Measurements from ENCODE around the gene MOB3B. TPM values are rescaled to one million over a fixed set of nuclear protein-coding genes. Genes with fewer than 3 reads are reported as not detected.

Gene MOB3B
- total RNA-seq, 2 experiments from 2014 or later: 0.25 to 0.30 TPM

DNA sequence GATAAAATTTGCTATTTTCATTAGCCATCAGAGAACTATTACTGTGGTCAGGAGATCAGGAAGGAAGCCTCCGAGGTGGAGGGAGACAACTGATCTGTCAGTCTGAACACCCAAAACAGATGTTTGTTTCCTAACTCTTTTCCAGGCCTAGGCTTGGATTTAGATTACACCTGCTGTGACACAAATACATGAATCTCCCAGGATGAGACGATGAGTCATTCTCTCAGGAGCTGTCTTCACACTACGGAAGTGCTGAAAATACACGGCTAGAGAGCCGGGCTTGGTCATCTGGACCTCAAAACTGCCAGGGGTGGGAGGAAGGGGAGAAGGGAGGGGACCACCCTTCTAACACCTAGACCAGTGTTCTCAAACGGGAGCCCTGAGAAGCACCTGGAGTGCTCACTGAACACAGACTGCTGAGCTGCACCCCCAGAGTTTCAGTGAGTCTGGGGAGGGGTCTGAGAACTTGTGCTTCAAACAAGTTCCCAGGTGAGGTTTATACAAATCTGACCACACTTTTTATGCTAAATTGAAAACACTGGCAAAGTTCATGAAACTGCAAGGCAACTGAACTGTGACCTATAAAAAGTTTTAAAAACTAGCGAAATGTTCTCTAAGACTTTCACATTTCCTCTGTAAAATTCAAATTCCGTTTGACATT is 152.3 kb downstream of the MOB3B start:
- Mint-ChIP-seq H3K4me3 (no peak overlapping the region), H3K27me3 (no peaks in the 10 kb centered on the region), H3K4me1 (ENCODE audit: low read depth) (peaks cover 5% of the 10 kb centered on the region), H3K36me3 (ENCODE audit: low read depth) (no peaks in the 10 kb centered on the region), H3K9me3 (no peaks in the 10 kb centered on the region), H3K27ac (no peak overlapping the region)
- Histone ChIP-seq H3K36me3 (ENCODE audit: insufficient read depth, low read length) (no peaks in the 10 kb centered on the region), H3K9me3 (ENCODE audit: control insufficient read depth in 1 of 2, insufficient read depth in 1 of 2, low read length in 2 of 2) (no peaks in the 10 kb centered on the region), H3K4me1 (ENCODE audit: insufficient read depth, low read length) (peaks cover 5% of the 10 kb centered on the region), H3K27me3 (ENCODE audit: control insufficient read depth in 1 of 2, insufficient read depth in 2 of 2, low read length in 2 of 2) (no peaks in the 10 kb centered on the region), H3K4me3 (ENCODE audit: low read length) (no peak overlapping the region), H3K27ac (ENCODE audit: low read depth in 1 of 2, low read length in 2 of 2) (no peak overlapping the region)
- ATAC-seq (ENCODE audit: poor library complexity) (no peak), DNase-seq (no peak)
- ChIA-PET POLR2A (no interaction called here), CTCF (no interaction called here)
- TF ChIP-seq, protein P1, sequence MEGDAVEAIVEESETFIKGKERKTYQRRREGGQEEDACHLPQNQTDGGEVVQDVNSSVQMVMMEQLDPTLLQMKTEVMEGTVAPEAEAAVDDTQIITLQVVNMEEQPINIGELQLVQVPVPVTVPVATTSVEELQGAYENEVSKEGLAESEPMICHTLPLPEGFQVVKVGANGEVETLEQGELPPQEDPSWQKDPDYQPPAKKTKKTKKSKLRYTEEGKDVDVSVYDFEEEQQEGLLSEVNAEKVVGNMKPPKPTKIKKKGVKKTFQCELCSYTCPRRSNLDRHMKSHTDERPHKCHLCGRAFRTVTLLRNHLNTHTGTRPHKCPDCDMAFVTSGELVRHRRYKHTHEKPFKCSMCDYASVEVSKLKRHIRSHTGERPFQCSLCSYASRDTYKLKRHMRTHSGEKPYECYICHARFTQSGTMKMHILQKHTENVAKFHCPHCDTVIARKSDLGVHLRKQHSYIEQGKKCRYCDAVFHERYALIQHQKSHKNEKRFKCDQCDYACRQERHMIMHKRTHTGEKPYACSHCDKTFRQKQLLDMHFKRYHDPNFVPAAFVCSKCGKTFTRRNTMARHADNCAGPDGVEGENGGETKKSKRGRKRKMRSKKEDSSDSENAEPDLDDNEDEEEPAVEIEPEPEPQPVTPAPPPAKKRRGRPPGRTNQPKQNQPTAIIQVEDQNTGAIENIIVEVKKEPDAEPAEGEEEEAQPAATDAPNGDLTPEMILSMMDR (IDR thresholded peaks at IDR 0.05): no peak
- intact Hi-C loops (cut with DNase I, micrococcal nuclease): no loop called here

DNA sequence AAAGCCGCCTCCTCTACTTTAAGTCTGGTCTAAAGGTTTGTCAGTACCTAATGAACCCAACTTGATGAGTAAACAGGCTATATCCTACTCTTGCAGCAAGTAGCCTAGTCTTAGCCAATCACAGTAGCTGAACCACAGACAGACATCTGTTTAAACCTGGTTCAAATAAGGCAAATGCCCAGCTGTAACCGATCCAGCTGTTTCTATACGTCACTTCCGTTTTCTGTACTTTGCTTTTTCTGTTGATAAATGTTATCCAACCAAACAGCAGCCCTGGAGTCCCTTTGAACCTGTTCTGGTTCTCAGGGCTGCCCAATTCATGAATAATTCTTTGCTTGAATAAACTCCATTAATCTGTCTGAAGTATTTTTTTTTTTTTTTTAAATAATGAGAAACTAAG is 155.8 kb downstream of the MOB3B start:
- Mint-ChIP-seq H3K27ac (no peak overlapping the region), H3K36me3 (ENCODE audit: low read depth) (no peaks in the 10 kb centered on the region), H3K4me1 (ENCODE audit: low read depth) (no peaks in the 10 kb centered on the region), H3K27me3 (no peaks in the 10 kb centered on the region), H3K4me3 (no peak overlapping the region), H3K9me3 (no peaks in the 10 kb centered on the region)
- no peak for ATAC-seq (ENCODE audit: poor library complexity)
- DNase-seq: no peak
- H3K4me3 ChIP-seq (ENCODE audit: low read length): no peak overlapping the region
- H3K27ac ChIP-seq (ENCODE audit: low read depth in 1 of 2, low read length in 2 of 2): no peak overlapping the region
- TF ChIP-seq, protein P1 (IDR thresholded peaks at IDR 0.05): no peak
- no peaks in the 10 kb centered on the region for H3K27me3 ChIP-seq (ENCODE audit: control insufficient read depth in 1 of 2, insufficient read depth in 2 of 2, low read length in 2 of 2)
- ChIA-PET POLR2A (no interaction called here), CTCF (no interaction called here)
- no peaks in the 10 kb centered on the region for H3K4me1 ChIP-seq (ENCODE audit: insufficient read depth, low read length)
- no peaks in the 10 kb centered on the region for H3K36me3 ChIP-seq (ENCODE audit: insufficient read depth, low read length)
- no peaks in the 10 kb centered on the region for H3K9me3 ChIP-seq (ENCODE audit: control insufficient read depth in 1 of 2, insufficient read depth in 1 of 2, low read length in 2 of 2)
- intact Hi-C loops (cut with DNase I, micrococcal nuclease): no loop called here

DNA sequence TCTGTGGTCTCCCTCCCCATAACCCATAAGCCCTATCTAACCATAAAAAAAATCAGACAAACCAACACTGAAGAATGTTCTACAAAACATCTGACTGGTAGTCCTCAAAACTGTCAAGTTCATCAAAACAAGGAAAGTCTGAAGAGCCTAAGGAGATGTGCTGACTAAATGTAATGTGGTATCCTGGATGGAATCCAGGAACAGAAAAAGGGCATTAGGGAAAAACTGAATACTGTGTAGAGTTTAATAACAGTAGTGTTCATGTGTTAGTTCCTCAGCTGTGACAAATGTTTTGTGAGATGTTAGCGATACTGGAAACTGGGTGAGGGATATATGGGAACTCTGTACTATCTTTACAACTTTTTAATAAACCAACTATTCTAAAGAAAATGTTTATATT is 157.0 kb downstream of the MOB3B start:
- Mint-ChIP-seq H3K4me3 (no peak overlapping the region), H3K4me1 (ENCODE audit: low read depth) (no peaks in the 10 kb centered on the region), H3K36me3 (ENCODE audit: low read depth) (no peaks in the 10 kb centered on the region), H3K27me3 (no peaks in the 10 kb centered on the region), H3K27ac (no peak overlapping the region), H3K9me3 (no peaks in the 10 kb centered on the region)
- no peak for ATAC-seq (ENCODE audit: poor library complexity)
- TF ChIP-seq, protein P1 (IDR thresholded peaks at IDR 0.05): no peak
- Histone ChIP-seq H3K9me3 (ENCODE audit: control insufficient read depth in 1 of 2, insufficient read depth in 1 of 2, low read length in 2 of 2) (no peaks in the 10 kb centered on the region), H3K27me3 (ENCODE audit: control insufficient read depth in 1 of 2, insufficient read depth in 2 of 2, low read length in 2 of 2) (no peaks in the 10 kb centered on the region), H3K4me3 (ENCODE audit: low read length) (no peak overlapping the region), H3K27ac (ENCODE audit: low read depth in 1 of 2, low read length in 2 of 2) (no peak overlapping the region), H3K4me1 (ENCODE audit: insufficient read depth, low read length) (no peaks in the 10 kb centered on the region), H3K36me3 (ENCODE audit: insufficient read depth, low read length) (no peaks in the 10 kb centered on the region)
- no peak for DNase-seq
- intact Hi-C loops (cut with DNase I, micrococcal nuclease): no loop called here
- POLR2A ChIA-PET: no interaction called here
- CTCF ChIA-PET: interaction anchor here (0.5 to 1.3 kb wide), 2 partner anchors 7 to 12 kb away, joined by 3 read pairs; no protein-coding TSS in a partner anchor
